ENCODE data around the gene TMTC2.
"Not testable (repeated sequence)": the region's sequence is repeated elsewhere in the genome, so short reads cannot be mapped to it uniquely, and the experiment has no call there.

Gene TMTC2

DNA sequence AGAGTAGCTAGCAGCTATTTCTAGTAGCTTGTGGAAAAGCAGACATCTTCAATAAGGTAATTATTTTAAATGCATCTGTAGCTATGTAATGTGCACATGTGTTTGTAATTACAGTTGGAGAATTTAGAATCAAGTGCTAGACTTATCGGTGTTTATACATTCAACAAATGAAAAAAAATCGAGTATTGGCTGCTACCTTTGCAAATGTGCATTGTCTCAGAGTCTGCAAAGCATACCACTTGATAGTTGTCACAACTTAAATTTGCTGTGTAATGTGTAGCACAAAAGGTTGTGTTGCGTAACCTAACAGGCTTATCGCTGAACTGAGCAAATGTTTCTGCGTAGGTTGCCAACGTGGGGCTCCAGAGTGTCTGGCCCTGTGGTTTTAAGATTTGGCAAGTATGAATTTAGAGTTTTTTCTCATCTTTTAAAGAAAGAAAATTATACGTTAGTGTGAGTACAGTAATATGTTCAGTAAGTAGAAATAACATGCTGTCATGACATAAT lies 44.3 kb downstream of the TMTC2 start:
- no peak for DNase-seq

DNA sequence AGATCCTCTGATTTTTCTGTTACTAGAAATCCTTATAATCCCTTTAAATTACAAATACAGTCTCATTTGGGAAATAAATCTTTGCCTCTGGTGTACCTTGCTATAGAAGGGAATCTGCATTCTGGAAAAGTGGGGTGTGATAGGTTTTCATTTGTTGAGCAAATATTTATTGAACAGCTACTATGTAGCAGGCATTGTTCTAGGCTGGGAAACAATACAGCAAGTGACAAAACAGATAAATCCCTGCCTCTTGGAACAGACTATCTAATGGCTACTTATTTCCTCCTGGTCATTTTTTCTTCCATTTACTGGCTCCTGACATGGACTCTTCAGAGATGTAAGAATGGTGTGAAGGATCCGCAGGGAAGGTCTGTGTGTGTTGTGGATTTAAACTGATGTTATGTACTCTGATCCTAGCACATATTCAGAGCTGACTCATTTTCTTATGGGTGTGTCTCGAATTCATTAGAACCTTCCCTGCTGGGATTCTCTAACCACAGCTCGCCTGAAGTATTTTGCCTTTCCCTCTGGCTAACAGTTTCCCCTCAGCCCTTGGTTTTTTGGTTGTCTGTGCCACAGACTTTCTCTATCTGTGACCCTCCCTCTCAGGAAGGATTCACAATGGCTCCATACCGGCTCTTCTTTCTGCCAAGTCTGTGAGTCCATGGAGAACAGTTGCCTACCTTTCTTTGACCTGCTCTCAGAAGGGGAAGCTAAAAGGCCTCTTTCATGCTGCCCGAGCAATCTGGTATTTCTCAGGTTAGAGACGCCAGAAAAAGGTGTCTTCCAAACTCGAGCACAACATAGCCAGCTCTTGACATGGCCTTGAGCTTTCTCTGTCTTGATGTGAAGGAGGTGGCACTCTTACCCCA lies 53.7 kb downstream of the TMTC2 start:
- DNase-seq, result no peak

DNA sequence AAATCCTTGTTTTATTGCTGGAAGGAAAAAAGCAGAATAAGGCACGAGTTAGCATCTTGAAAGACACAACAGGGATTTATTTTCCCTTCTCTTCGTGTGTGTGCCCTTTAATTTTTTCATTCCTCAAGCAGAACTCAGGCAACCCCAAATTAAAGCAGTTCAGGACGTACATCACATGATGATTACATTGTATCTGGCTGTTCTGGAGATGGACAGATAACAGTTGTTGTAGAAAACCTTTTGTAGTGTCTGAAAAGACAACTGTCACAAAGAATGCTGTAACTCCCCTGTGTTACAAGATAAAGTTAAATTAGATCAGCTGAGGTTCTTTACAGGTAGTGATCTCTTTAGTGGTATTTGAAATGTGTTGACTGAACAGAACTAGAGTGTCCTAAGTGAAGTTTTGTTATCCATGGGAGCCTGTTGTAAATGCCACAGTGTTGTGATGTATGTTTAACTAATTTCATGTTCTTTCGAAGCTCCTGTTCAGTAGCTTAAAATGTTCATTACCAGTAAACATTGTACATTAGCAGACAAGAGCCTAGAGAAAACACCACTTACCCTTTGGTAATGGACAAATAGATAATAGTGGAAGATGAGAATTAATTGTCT lies 58.5 kb downstream of the TMTC2 start:
- DNase-seq, result no peak

DNA sequence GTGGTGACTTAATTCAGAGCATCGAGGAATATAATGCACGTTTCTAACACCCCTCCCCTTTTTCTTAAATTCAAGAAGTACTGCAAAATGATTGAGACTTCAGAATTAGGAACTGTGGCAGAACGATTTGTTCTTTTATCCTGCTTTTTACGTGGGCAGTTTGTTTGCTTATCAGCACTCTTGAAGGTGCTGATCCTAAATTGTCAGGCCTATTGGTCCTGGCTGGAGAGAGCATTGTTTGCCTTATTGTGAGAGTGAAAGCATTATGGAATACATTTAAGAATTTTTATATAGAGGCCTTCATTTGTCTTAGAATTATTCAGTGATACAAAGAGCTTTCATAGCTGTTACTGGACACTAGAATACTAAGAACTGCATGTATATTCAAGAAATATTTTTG lies 59.1 kb downstream of the TMTC2 start:
- DNase-seq, result peak; percentile 70

DNA sequence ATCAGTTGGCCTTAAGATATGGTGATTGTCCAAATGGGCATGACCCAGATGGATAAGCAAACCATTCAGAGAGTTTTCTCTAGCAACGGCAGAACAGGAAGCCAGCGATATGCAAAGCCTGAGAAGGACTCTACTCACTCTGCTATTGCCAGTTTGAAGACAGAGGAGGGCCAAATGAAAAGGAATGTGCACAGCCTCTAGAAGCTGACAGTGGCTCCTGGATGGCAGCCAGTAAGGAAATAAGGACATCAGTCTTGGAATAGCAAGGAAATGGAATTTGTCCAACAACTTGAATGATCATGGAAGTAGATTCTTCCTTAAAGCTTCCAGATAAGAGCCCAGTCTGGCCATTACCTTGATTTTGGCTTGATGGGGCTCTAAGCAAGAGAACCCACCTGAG lies 60.0 kb downstream of the TMTC2 start:
- DNase-seq, result no peak

DNA sequence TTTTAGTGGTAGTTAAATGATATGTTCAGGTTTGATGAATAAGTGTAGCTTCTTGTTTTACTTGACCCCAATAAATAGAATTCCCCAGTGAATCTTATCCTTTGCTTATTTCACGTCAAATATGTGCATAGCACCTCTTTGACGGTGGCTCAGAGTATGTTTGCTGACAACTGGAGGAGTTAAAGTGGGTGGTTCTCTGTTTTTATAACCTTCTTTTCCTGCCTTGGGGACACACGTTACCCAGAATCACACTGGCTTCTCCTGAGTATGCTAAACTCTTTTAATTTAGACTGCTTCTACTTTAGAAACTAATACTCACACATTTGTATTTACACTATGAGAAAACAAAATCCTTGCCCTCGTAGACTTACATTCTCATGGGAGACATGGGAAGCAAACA lies 62.3 kb downstream of the TMTC2 start:
- no peak for DNase-seq

DNA sequence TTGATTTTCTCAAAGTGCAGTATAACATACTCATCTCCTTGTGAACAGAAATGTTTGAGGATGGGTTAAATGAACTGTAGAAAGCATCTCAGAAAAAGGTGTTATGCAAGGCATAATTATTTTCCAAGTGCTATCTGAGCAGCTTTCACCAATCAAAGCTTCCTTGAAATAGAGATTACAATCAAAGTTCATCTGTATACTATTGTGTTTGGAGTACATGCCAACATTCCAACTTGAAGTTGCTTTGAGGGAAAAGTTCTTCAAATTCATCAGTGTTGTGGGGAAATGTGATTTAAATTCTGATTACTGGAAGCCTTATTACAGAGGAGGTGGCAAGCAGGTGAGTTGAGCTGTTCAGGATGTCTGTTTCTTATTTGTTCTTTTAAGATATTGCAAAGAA lies 68.2 kb downstream of the TMTC2 start:
- no peak for DNase-seq

DNA sequence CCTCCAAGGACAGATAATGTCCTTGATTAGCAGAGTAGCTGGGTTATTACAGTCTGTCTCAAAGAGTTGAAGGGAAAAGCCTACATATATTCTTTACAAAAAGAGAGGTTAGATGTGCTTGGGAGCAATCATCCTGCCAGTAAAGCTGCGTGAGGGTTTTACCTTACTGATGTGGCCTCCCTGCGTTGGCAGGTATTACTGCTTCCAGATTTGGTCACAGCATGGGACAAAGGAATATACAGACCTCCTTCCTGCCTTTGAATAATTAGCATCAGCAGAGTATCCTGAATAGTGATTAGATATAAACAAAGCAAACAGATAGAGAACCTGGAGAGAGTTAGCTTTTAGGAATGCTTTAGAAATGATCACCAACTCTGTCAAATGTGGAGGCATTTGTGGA lies 69.6 kb downstream of the TMTC2 start:
- no peak for DNase-seq

DNA sequence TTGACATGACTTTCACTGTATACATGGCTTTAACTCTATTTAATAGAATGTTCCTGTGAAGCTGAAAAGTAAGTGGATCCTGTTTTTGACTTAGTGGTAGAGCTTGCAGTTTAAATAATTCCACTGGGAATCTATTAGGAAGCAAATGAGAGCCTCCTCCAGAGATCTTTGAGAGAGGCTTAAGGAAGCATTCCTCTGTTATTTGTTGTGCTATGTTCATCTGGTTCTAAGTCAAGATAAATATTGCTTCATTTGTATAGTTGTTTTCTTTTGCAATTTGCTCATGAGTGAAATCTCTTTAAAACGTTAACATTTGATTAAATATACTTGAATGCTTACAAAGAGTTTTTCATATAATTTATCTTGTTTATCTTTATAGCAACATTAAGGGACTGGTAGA lies 70.4 kb downstream of the TMTC2 start:
- DNase-seq, result no peak

DNA sequence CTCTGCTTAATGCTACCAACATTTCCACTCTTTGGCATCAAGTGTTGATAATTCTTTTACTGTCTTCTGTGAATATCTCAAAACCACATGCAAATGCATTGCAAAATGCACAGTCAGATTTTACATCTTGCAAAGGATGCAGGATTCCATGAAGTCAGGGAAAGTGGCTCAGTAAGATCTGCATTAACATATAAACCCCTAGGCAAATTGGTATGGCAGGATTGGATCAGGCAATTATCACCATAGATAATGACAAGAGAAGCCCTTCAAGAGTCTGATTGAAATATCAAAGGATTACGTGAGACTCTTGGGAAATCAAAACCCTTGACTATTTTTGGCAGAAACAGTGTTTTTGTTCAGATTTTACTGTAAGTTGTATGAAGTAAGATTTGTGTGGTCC lies 71.0 kb downstream of the TMTC2 start:
- DNase-seq, result no peak

DNA sequence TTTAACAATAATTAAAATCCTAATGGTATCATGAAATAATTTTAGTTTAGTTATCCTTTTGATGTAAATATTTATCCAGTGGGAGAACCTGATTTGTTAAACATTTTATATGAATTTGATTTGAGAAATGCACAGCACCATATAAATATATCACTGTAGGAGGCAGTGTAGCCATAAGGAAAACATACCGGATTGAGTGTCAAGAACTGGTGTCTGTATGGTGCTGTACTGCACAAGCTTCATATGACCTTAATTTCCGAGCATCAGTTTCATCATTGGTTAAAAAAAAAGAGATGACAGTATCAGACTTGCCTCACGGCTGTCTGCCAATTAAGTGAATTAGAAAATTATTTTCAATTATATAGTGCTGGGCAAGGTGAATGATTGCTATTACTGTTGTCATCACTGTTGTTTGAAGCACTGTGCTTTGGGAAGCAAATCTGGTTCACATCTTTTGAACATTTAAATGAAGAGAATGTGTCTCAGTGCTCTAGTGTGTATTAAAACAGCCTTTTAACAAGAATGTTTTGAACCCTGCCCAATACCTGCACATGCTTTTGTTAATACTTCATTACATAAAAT lies 72.1 kb downstream of the TMTC2 start:
- DNase-seq, result no peak

DNA sequence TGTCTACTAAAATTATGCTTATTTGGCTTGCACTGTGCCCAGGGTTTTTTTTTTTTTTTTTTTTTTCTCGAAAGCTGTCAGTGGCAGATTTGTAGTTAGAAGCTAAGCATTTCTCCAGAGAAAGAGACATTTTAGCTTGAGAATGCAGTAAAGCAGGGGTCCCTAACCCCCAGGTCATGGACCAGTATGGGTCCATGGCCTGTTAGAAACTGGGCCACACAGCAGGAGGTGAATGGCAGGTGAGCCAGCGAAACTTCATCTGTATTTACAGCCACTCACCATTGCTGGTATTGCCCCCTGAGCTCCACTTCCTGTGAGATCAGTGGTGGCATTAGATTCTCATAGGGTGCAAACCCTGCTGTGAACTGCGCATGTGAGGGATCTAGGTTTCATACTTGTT lies 73.7 kb downstream of the TMTC2 start:
- DNase-seq, result no peak

DNA sequence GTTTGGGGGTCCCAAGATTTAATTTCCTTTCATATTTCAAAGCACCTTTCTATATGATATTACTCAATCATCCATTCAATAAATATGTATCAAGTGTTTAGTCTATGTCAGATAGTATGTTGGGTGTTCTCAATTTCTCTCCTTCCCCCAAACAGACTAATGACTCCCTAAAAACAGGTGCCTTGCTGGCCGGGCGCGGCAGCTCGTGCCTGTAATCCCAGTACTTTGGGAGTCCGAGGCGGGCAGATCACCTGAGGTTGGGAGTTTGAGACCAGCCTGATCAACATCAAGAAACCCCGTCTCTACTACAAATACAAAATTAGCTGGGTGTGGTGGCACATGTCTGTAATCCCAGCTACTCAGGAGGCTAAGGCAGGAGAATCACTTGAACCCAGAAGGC lies 78.5 kb downstream of the TMTC2 start:
- not testable (repeated sequence) for DNase-seq

DNA sequence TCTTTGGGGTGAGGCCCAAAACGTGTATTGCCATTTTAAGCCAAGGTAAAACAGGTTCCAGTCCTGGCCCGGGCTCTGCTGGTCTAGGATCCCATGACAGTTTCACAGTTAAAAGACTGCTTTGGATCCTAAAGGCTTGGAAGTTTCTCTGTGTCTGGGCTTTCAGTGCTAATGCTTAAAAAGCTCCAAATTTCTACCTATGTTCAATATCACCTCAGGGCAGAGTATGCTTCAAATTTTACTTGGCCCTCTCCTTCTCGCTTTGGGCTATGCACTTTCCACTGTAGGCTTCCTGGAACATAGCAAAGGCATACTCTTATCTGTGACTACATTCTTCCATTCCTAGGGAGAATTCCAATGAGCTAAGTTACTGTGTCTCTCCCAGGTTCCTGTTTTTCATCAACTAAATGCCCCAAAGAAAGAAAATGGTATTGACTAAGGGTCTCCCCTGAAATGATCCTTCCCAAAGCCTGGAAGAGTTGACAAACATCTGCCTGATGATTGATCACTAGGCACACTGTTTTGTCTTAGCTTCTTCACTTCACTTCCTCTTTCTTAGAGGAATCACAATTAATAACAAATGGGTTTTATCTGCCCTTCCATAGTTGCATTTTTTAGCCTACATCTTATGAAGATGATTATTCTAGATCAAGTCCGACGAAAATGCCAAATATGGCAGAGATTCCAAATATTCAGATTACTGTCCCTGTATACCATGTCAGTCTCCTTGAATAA lies 79.4 kb downstream of the TMTC2 start:
- no peak for DNase-seq

DNA sequence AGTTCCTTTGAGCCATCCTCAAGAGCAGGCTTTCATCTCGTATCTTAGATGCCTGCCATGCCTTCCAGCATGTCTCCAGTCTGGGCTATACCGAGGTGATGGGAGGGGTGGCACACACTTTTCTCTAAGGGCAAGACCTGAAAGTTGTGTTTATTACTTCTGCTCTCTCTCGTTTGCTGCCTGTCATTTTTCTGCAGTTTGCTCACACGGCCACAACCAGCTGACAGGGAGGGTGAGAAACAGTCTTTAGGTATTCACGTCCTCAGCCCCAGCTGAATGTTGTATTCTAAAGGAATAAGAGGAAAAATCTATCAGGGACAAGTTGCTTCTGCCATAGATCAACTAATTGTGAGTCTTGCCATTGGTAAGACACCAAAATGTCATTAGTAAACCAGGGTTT lies 88.0 kb downstream of the TMTC2 start:
- DNase-seq, result no peak

DNA sequence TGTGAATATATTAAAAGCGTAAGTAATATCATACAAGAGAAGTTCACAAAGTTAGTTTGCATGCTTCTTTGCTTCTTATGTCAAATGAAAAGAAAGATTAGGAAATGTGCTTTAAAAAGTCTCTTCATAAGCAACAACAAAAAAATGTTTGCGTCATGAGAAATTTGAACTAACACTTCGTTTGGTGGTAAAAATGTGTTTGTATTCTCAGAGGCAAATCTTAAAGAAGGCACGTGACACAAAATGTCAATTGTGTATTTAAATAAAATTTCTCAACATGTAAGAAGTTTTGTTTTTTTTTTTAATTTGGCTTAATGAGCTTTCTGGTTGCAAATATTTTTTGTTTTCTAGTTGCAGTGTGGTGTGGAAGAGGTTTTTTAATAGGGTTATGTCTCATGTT lies 93.8 kb downstream of the TMTC2 start:
- no peak for DNase-seq

DNA sequence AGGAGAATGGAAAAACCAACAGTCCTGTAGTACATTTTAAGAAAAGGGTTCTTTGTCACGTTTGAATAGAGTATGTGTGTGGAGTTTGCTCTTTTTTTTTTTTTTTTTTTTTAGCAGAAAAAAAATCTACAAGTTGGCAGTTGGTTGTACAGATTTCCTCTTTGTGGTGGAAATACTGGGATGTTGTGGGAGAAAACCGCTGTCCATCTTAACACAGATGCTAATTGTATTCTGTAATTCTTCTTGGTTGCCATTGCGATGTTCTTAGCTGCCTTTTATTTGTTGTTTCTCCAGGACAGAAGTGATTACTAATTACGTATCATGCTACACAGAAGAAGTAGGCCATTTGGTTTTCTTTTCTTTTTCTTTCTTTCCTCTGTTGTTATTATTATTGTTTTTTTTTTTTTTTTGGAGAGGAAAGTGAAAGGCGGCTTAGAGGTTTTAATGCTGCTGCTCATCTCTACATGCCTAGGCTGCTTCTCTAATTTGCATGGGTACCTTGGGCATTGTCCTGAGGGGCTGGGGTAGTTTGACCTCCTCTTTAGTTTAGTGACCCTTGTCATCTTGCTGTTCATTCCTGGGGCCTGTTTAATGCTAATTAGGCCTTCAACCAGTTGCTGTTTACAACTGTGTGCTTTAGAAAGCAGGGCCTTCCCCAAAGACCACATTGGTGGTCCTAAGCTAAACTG lies 94.7 kb downstream of the TMTC2 start:
- DNase-seq, result no peak

DNA sequence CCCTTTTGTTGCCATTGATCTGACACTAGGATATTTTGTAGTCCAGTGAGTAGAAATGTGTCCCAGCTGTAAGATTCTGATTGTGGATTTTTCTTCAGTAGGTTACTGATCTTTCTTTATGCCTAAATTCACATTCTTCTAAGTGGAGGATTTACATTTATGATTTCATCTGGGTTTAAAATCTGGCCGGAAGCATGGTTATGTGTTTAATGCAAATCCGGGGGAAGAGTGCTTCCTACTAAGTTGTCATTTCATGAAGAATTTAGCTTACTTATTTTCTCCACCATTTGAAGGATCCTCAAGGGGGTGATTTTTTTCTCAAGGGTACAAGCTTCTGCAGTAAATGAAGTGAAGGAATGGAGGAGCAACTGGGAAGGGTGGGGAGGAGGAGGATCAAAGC lies 96.7 kb downstream of the TMTC2 start:
- DNase-seq, result no peak

DNA sequence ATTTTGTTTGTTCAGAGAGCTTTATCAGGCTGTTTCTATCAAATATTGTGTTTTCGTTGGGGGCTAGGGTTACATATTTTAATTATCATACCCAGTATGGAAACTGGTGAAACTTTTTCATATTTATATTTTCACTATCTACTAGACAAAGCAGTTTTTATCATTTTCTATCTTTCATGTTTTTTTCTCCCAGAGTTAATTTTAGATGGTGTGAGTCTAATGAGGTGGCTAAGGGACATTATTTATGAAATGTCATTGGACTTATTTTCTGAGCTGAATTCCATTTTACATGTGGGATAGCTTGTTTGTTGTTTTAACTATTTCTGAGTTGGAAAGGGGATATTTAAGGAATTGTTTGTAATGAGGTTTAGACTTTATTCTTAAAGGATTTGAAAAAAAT lies 100.3 kb downstream of the TMTC2 start:
- no peak for DNase-seq

DNA sequence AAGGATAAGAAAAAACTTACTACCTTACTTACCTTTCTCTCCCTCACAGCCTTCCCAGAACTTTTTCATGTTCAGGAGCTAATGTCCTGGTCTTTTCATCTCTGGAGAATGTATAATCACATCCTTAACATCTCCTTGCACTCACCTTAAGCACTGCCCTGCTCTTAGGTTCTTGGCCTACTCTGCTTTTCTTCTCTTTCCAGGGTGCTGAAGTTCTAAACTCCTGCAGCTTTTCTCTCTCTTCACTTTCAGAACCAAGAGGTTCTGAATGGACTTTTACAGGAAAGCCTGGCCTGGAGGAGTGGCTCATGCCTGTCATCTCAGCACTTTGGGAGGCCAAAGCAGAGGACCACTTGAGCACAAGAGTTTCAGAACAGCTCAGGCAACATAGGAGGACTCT lies 101.9 kb downstream of the TMTC2 start:
- DNase-seq, result no peak

DNA sequence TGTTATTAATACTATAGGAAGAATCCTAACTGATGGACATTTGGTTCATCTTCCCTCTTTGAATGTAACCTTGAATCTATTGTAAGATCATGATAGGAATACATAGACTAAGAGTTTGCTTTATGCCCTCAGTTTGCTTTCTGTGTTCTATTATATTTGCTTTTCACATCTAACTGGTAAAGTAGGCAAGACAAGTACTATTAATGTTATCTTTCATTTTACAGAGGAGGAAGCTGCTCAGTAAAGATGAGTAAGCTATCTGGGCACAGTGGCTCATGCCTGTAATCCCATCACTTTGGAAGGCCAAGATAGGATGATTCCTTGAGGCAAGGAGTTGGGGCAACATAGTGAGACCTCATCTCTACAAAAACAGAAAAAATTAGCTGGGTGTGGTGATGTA lies 103.0 kb downstream of the TMTC2 start:
- no peak for DNase-seq

DNA sequence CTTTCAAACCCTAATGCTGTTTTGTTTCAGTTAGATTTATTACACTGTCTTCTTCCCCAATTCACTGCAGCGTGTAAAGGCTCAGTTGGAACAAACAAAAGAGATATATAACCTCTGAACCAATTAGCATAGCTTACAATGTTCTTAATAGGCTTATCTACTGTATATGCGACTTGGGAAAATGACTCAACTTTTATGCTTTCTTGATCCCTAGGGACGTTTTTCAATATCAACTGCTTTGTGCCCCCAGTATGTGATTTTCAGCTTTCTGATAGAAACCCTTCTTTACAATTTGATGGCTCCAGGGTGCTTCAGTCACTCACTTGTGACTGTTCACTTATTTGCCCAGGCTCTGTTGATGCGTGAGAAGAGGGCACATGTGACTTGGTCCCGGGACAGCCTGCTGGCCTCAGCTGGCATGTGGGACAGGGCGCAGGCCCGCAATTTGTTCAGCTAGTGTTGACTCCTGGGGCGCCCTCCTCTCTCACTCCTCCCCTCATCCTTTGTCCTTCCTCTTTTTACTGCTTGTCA lies 107.1 kb downstream of the TMTC2 start:
- DNase-seq, result no peak

DNA sequence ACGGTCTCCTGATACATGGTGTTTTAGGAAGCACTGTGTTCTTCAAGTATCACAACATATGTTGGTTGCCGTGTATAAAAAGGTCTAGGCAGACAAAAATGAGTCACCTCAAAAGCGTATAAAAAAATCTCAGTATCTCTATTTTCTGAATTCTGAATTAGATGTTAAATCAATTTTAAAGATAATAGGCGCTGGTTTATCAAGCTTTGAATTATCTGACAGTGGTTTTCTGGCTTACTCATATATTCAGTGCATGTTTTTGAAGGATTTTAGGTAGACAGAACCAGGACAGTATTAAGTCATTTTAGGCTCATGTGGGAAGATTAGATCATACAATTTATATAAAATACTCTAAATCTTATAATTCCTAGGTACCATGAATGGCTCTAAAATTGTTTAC lies 110.8 kb downstream of the TMTC2 start:
- DNase-seq, result no peak
